Stimulated activated naive CD8-positive, alpha-beta T cell treated with anti-CD3 and anti-CD28 coated beads, Interleukin-15, Interleukin-2, amounts not matched to agents 100 U/mL and 50 U/mL, for 24 hours (primary cell): Measurements from ENCODE around the gene TAF13.
A peak's percentile ranks its signal among the peaks of the same experiment; 100 is the strongest.
"Not testable (repeated sequence)": the region's sequence is repeated elsewhere in the genome, so short reads cannot be mapped to it uniquely, and the experiment has no call there.

Experiments used
- ATAC-seq: fragments of 150-1000 bp; cut with Tn5 transposase; one replicate; pipeline ENCODE4 v1.10.0; 2021
- DNase-seq: peaks from one replicate; pipeline ENCODE4 v3.0.0; 2021

The TAF13 gene

DNA sequence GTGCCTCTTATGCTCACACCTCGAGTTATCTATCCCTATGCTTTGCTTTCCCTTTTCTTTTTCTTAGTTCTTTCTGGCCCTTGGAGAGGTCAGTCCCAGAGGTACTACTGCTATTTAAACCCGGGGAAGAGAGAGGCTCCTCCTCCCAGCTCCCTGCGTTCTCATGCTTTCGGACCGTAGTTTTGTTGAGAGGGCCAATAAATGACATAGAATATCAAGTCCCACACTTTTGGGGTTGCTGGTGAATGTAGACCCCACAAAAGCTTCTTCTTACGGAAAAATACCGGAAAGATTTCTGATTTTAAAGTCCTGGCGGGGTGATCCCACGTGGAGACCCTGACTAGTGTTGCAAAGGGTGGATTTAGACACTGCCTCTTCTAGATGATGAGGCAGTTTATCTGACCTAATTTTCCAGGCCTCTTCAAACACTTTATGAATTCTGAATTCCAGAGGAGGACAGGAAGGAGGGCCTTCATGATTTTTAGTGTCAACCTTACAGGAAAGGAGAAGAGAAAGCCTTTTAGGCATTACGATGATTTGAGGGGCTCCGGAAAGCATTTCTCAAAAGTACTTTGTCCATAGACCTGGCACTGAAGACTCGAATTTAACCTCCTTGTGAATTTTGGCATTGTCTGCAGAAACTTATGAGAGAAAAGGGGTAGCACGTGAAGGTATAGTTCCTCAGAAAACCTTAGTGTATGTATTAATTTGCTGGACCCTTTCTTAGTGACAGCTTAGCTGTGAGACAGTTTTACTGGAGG, 15.5 kb upstream of the TAF13 start:
- DNase-seq (no peak), ATAC-seq (peak; percentile 70)

DNA sequence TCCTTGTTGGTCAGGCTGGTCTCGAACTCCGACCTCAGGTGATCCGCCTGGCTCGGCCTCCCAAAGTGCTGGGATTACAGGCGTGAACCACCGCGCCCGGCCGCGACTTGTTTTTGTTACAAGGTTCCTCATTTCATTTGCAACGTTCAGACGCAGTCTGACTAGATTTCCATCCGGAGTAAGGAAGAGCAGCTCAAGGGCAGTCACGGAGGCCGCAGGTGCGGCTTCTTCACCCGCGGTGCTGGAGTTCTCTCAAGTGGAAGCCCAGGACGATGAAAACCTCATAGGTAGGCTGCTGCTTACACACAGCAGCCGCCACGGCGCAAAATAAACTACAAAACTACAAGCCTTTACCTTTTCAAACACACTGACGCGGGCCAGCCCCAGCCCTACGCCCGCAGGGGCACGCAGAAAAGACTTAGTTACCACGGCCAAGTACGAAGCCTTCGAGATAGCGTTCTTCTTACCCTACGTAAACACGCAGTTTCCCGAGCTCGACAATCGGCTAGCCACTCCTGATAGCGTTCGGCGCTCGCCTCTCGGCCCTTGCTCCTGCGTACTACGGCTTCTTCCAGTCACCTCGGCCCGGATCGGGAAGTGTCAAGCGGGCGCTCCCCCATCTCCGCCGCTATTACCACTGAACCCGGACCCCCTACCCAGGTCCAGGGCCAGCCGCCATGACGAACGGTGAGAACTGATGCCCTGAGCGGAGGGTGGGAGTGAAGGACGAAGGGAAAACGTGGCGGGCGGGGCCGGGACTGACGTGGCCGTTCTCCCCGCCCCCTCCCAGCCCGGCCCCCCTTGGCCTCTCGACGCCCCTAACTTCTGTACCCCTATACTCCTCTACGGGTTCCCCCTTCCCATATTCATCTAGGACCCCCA, 14.6 kb upstream of the TAF13 start, which contains the start of gene TMEM167B:
Gene TMEM167B, plus strand, starts transcription at position 569 of the 882 bp plus-strand sequence. Its CDS starts 109 bp downstream, at position 678.
- peak; percentile 94 for ATAC-seq
- DNase-seq, result peak; percentile 87

DNA sequence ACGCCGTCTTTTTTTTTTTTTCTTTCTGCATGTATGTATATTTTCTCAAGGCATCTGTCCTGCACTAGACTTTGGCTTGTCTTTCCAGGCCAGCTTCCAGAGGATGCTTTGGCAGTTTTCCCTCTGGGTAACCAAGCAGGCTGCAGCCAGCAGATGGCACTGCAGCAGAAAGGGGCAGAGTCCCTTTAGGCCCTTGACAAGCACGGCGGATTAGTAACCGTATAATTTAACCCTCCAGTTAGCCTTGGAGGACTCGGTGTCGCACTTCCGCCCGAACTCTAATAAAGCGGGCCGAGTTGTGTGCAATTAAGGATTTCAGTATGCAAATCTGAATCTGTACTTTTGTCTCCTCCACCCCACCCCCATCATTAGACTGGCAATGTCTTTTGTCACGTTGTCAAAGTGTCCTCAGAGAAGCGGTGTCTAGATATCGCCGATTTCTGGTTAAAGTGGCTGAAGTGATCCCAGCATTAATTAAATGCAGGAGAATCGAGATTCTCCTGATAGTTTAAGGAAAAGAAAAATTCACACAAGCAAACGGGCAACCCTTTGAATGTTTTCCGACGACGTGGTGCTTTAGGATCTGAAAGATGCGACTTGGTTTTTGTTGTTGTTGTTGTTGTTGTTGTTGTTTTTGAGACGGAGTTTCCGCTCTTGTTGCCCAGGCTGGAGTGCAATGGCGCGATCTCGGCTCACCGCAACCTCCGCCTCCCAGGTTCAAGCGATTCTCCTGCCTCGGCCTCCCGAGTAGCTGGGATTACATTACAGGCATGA, 13.6 kb upstream of the TAF13 start:
- peak; percentile 64 for DNase-seq

DNA sequence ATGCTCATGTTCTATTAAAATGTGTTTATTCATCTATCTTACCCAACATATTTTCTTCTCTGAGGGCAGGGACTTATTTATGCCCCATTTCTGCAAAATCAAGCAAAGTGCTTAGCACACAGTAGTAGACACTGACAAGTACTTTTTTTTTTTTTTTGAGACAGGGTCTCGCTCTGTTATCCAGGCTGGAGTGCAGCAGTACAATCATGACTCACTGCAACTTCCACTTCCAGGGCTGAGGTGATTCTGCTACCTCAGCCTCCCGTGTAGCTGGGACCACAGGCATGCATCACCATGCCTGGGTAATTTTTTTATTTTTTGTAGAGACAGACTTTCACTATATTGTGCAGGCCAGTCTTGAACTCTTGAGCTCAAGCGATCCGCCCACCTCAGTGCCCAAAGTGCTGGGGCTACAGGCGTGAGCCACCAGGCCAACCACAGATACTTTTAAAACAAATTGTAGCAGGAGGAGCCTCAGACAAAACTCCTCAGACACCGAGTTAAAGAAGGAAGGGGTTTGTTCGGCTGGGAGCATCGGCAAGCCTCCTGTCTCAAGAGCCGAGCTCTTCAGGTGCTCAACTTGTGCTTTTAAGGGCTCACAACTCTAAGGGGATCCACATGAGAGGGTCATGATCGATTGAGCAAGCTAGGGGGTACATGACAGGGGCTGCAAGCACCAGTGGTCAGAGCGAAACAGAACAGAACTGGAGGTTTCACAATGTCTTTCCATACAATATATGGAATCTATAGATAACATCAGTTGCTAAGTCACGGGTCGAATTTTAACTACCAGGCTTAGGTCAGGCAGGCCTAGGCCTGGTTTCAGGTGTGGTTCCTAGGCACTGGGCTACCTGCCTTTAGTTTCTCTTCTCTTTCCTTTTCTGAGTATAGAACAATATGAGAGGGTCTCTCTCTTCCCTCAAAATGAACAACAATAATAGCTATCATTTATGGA, 9.0 kb upstream of the TAF13 start:
- no peak for ATAC-seq
- no peak for DNase-seq

More for the DNA sequence above, 13.6 kb upstream of the TAF13 start:
- no peak for ATAC-seq

DNA sequence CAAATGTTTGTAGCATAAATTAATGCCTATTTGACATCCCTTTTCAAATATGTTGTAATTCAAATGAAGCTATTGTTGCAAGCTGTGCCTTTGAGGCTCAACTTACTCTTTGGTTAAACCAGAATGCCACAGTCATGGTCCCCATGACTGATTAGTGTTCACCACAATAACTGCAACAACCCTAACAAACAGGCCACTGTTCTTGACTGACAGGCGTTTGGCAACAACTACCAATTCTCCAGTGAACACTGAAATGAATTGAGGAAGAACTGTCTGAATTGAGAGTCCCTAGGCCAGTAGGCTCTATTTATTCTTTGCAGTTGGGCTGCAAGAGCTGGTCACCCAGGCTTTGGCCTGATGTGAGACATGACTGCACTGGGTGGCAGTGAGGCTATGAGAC, 8.1 kb upstream of the TAF13 start:
- DNase-seq (no peak), ATAC-seq (no peak)

DNA sequence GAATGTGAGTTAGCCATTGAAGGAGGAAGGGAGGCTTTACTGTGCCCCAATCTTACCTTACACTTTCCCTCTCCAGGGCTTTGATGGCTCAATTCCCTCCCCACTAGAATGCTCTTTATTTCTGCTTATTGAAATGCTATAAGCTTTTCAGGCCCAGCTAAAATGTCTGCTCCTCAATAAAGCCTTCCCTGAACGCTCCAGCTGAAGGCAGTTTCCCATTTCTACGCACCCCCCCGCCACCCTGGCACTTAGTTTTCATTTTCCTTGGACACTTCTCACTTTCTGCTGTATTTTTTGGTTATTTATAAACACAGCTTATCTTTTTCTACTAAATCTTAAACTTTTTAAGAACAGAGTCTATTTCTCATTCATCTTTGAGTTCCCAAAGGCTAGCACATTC, 7.7 kb upstream of the TAF13 start:
- ATAC-seq, result no peak
- no peak for DNase-seq

DNA sequence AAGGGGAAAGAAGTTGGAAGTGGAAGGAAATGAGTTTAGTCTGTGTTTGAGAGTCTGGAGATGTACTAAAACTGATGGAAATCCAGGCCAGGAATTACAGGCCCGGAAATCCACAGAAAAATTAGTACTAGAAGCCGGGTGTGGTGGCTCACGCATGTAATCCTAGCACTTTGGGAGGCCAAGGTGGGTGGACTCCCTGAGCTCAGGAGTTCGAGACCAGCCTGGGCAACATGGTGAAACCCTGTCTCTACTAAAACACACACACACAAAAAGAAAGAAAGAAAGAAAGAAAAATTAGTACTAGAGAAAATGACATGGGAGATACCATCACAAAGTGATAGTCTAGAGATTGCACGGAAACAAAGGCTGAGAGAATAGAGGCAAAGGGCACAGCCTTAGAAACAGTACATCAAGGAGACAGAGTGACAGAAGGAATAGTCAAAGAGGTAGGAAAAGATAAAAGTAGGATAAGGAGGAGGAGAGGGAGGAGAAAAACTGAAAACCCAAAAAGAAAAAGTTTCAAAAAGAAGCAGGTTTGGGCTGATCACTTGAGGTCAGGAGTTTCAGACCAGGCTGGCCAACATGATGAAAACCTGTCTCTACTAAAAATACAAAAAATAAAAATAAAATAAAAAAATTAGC, 4.8 kb upstream of the TAF13 start:
- no peak for DNase-seq

DNA sequence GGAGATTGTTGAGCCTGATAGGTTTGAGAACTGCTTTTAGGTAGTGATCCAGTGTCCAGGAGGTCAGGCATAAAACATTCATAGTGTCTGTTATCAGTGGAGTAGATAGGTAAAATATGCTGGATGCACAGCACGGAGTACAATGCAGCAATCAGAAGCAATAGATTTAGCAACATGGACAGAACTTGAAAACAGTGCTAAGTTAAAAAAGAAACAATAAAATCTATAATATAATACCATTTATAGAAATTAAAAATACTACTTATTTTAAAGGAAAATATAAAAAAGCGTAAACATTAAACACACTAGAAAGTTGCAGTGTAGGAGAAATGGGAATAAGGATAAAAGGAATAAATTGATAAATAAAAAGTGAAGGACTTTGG, 3.4 kb upstream of the TAF13 start:
- no peak for DNase-seq
- ATAC-seq, result no peak

More for the DNA sequence above, 4.8 kb upstream of the TAF13 start:
- ATAC-seq, result no peak

DNA sequence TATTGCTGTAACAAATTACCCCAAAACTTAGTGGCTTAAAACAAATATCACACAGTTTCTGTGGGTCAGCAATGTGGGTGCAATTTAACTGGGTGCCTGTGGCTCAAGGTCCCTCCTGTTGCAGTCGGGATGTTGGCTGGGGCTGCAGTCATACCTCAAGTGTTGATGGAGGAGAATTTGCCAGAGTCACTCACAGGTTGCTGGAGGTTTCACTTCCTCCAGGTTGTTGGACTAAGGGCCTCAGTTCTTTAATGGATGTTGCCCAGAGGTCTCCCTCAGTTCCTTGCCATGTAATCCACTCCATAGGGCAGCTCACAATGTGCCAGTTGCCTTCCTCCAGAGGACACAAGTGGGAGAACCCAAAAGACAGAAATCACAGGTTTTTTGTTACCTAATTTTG, 2.5 kb upstream of the TAF13 start:
- ATAC-seq, result no peak

DNA sequence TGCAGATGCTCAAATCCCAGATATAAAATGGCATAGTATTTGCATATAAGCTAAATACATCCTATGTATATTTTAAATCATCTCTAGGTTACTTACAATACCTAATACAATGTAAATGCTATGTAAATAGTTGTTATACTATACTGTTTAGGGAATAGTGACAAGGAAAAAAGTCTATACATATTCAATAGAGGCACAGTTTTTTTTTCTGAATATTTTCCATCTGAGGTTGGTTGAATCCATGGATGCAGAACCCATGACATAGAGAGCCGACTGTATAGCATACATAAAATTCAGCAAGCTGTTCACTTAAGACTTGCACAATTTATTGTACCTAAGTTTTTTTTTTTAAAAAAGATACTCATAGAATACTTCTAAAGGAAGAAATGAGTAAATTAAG, 6.5 kb downstream of the TAF13 start:
- DNase-seq (no peak), ATAC-seq (no peak)

More for the DNA sequence above, 2.5 kb upstream of the TAF13 start:
- no peak for DNase-seq

DNA sequence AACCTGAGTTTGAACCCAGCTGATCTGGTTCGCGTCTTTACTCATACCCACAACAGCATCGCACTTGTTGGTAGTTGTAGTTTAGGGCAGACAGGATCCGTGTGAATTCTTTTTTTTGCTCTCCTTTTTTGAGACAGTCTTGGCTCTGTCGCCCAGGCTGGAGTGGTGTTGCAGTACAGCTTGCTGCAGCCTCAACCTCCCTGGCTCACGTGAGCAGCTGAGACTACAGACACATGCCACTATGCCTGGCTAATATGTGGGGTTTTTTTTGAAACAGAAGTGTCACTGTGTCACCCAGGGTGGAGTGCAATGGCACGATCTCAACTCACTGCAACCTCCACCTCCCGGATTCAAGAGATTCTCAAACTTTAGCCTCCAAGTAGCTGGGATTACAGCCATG, 7.9 kb downstream of the TAF13 start:
- no peak for ATAC-seq
- DNase-seq, result no peak

DNA sequence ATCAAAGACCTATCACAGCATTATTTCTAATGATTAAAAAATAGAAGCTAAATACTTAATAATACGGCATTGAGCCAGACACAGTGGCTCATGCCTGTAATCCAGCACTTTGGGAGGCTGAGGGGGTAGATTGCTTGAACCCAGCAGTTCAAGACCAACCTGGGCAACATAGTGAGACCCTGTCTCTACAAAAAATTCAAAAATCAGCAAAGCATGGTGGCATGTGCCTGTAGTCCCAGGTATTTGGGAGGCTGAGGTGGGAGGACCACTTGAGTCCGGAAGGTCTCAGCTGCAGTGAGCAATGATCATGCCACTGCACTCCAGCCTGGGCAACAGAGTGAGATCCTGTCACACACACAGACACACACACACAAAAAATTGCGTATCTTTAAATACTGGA, 10.7 kb downstream of the TAF13 start:
- DNase-seq (no peak), ATAC-seq (no peak)

DNA sequence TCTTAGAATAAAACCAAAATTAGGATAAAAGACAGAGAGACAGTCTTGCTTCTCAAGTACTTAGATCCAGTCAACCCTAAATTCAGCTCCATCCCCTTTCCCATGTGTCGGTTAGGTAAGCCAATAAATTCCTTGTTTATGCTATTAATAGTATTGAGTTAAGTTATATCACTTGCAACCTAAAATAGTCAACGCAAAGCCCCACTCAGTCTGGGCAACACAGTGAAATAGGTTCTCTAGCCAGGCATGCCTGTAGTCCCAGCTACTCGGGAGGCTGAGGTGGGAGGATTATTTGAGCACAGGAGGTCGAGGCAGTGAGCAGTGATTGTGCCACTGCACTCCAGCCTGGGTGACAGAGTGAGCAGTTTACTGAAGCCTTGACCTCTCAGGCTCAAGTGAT, 14.6 kb downstream of the TAF13 start:
- DNase-seq, result no peak
- ATAC-seq, result no peak

DNA sequence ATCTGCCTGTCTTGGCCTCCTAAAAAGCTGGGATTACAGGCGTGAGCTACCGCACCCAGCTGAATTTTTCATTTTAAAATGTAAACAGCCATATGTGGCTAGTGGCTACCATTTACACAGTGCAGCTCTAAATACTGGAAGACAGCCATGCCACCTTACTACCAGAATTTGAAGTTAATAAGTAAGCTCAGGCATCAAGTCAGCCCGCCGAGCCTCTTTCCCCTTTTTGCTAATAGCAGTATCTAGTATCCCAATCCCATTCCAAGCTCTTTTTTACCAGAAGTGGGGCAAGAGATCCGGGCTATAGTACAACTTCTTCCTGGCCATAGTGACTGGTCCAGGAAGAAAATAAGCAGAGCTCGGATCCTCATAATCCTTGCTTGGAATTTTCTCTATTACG, 15.1 kb downstream of the TAF13 start:
- DNase-seq, result no peak
- no peak for ATAC-seq

DNA sequence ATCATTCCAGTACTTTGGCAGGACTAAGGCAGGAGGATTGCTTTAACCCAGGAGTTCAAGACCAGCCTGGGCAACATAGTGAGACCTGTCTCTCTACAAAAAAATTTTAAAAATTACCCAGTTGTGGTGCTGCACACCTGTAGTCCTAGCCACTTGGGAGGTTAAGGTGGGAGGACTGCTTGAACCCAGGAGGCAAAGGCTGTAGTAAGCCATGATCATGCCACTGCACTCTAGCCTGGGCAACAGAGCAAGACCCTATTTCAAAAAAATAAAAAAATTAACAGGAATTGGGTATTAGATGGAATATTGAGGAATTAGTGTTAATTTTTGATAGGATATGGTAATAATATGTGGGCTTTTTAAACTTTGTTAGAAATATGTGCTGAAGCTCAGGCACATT, 16.8 kb downstream of the TAF13 start:
- ATAC-seq (no peak), DNase-seq (no peak)

DNA sequence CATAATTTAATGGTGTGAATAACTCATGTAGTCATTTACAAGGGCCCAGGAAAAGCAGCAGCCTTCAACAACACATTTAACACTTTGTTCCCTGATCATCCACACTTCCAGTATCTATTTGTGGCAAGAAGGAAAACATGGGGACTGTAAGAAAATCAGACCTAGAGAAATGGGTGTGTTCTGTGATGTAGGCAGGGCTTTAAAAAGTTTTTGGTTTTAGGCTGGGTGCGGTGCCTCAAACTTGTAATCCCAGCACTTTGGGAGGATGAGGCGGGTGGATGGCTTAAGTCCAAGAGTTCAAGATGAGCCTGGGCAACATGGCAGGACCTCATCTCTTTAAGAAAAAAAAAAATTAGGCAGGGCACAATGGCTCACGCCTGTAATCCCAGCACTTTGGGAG, 19.7 kb downstream of the TAF13 start:
- ATAC-seq, result no peak
- DNase-seq, result no peak

DNA sequence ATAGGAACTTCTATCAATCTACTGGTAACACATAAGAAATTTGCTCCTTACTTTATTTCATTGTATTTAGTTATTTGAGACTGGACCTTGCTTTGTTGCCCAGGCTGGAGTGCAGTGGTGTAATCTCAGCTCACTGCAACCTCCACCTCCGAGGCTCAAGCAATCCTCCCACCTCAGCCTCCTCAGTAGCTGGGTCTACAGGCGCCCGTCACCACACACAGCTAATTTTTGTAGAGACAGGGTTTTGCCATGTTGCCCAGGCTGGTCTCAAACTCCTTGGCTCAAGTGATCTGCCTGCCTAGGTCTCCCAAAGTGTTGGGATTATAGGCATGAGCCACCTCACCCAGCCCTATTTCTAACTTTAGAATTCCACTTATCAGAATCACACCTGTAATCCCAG, 23.7 kb downstream of the TAF13 start:
- DNase-seq, ATAC-seq: not testable (repeated sequence)

DNA sequence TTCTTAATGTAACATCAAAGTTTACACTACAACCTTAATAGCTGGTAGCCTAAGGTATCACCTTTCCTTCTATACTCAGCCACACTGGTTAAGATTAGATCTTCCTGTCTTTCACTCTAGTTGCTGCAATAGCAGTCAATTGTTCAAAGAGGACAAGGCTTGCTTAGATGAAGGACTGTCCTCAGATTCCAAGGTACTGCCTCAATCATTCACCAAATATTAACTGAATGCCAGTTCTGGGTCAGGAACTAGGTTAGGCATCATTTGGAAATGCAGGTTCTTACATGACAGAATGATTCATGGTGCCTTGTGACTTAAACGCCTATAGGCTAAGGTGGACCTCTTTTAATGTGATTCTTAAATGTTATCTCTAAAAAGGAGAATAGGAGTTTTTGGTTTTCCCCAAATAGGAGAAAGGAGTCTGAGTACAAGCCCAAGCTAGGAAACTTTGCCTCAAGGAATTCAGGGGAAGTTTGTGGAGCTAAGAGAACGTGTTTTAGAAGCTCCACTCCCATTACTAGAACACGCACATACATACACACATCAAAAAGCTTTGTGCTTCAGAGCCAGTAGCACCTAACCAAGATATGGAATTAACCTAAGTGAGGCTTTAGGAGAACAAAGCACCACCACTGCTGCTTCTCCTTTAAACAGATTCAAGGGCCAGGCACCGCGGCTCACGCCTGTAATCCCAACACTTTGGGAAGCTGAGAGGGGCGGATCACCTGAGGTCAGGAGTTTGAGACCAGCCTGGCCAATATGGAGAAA, 25.4 kb downstream of the TAF13 start:
- ATAC-seq, result no peak
- no peak for DNase-seq

DNA sequence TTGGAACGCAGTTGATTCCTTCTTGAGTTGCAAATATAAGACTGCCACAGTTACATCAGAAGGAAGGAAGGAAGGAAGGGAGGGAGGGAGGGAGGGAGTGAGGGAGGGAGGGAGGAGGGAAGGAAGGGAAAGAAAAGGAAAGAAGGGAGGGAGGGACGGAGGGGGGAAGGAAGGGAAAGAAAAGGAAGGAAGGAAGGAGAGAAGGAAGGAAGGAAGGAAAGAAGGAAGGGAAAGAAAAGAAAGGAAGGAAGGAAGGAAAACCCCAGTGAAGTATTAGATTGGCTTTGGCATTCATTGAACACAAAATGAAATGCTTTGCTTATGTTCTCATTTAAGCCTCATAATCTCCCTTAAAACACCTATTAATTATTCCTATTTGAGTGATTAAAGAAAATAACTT, 27.5 kb downstream of the TAF13 start:
- DNase-seq (no peak), ATAC-seq (no peak)

DNA sequence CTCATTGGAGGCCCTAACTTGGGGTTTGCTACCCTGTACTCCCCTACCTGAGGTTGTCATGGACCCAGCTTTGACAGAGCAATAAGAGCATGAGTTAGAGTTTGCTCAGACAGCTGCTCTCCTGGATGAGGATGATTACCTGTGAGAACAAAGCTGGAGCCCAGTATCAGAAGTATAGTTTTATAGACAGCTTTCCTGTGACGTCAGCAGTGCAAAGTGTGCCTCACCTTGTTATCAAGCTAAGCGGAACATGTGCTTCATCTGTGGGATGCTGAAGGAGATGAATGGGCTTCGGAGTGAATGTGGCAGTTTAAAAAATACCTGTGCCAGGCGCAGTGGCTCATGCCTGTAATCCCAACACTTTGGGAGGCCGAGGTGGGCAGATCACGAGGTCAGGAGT, 28.5 kb downstream of the TAF13 start:
- DNase-seq (no peak), ATAC-seq (no peak)
